Tibial nerve (tissue), 3 donors: ENCODE measurements around the gene DYNLT5.

Source experiments
- POLR2A ChIP-seq, 2 donors: fragments of 450-650 bp; IDR thresholded peaks; one replicate each; pipeline ENCODE4 v1.6.1; 2017; ENCODE audit warnings: antibody characterized with exemption in 2 of 2, mild to moderate bottlenecking in 2 of 2, moderate library complexity in 2 of 2
- TF ChIP-seq, protein P1 (sequence below), 5 experiments: fragments of 200-600 bp in 3 of 5; fragments of 450-650 bp in 2 of 5; sonication (generic) in 3 of 5; IDR thresholded peaks; one replicate each; pipeline ENCODE4 v1.5.1; 2016 to 2019; ENCODE audit warnings: antibody characterized with exemption in 5 of 5, mild to moderate bottlenecking in 3 of 5, moderate library complexity in 2 of 5

DNA sequence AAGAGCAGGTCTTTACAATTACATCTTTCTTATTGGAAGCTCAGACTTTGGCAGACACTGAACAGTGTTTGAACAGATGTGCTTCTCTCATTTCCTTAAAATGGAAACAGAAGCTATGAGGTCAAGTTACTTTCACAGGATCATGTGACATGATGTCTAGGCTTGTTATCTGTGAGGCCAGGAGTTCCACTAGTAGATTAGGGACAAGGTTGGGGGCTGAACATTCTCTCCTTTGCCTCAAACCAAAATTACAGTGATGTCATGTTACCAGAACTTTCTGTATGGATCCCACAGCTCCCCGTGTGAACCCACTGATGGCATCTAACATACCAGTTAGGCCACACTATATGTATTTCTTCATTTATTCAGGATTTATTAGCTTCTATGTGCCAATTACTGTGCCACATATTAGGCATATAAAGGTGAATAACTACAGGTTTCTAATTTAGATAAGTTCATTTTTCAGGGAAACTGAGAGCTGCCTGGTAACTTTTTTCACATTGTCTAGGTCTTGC, 6.0 kb downstream of the DYNLT5 start:
- TF ChIP-seq, protein P1, sequence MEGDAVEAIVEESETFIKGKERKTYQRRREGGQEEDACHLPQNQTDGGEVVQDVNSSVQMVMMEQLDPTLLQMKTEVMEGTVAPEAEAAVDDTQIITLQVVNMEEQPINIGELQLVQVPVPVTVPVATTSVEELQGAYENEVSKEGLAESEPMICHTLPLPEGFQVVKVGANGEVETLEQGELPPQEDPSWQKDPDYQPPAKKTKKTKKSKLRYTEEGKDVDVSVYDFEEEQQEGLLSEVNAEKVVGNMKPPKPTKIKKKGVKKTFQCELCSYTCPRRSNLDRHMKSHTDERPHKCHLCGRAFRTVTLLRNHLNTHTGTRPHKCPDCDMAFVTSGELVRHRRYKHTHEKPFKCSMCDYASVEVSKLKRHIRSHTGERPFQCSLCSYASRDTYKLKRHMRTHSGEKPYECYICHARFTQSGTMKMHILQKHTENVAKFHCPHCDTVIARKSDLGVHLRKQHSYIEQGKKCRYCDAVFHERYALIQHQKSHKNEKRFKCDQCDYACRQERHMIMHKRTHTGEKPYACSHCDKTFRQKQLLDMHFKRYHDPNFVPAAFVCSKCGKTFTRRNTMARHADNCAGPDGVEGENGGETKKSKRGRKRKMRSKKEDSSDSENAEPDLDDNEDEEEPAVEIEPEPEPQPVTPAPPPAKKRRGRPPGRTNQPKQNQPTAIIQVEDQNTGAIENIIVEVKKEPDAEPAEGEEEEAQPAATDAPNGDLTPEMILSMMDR (IDR thresholded peaks at IDR 0.05): no peak
- no peak for TF ChIP-seq POLR2A (IDR thresholded peaks at IDR 0.05)
